DOHH2 (cell line): ENCODE data around the gene PAQR5.

Experiments
- H3F3A ChIP-seq: fragments of 200-600 bp; sonication (generic), shearing (Covaris generic); 2 replicates; pipeline ENCODE4 v1.6.0; 2016; ENCODE audit warnings: antibody characterized with exemption, mild to moderate bottlenecking; ENCODE audit not compliant: control insufficient read depth, insufficient read depth
- H3K27ac ChIP-seq: fragments of 200-600 bp; sonication (generic); 2 replicates; pipeline ENCODE4 v1.5.1; 2014; ENCODE audit warnings: low read depth, mild to moderate bottlenecking, low read length, moderate library complexity
- H3K27me3 ChIP-seq: fragments of 200-600 bp; sonication (generic); 2 replicates; pipeline ENCODE4 v1.6.1; 2014; ENCODE audit warnings: mild to moderate bottlenecking, low read length, mixed read lengths; ENCODE audit not compliant: control insufficient read depth
- H3K36me3 ChIP-seq: fragments of 200-600 bp; sonication (generic); 2 replicates; pipeline ENCODE4 v1.6.1; 2014; ENCODE audit warnings: mild to moderate bottlenecking, low read length, moderate library complexity, mixed read lengths; ENCODE audit not compliant: control insufficient read depth
- H3K4me1 ChIP-seq: fragments of 200-600 bp; sonication (generic); 2 replicates; pipeline ENCODE4 v1.6.1; 2014; ENCODE audit warnings: mild to moderate bottlenecking, low read length, mixed read lengths; ENCODE audit not compliant: control insufficient read depth
- H3K4me2 ChIP-seq: fragments of 200-600 bp; sonication (generic); 2 replicates; pipeline ENCODE4 v1.6.0; 2014; ENCODE audit warnings: mild to moderate bottlenecking, low read length, moderate library complexity
- H3K4me3 ChIP-seq: fragments of 200-600 bp; sonication (generic); 2 replicates; pipeline ENCODE4 v1.5.1; 2014; ENCODE audit warnings: mild to moderate bottlenecking, low read length, mixed read lengths
- H3K79me2 ChIP-seq: fragments of 200-600 bp; sonication (generic); 2 replicates; pipeline ENCODE4 v1.6.1; 2014; ENCODE audit warnings: mild to moderate bottlenecking, low read length, mixed read lengths; ENCODE audit not compliant: control insufficient read depth
- H3K9me2 ChIP-seq: fragments of 200-600 bp; sonication (generic); replicated peaks from 2 replicates; pipeline ENCODE4 v1.6.1; 2014; ENCODE audit warnings: mild to moderate bottlenecking, low read length, mixed read lengths; ENCODE audit not compliant: control insufficient read depth
- H3K9me3 ChIP-seq: fragments of 200-600 bp; sonication (generic); 2 replicates; pipeline ENCODE4 v1.6.1; 2014; ENCODE audit warnings: antibody characterized with exemption, low read length, mixed read lengths; ENCODE audit not compliant: control insufficient read depth, insufficient read depth
- H4K20me1 ChIP-seq: fragments of 200-600 bp; sonication (generic); 2 replicates; pipeline ENCODE4 v1.6.0; 2014; ENCODE audit warnings: low read depth, mild to moderate bottlenecking, antibody characterized with exemption, low read length, moderate library complexity; ENCODE audit not compliant: control insufficient read depth, insufficient read depth
- EZH2phosphoT487 ChIP-seq: fragments of 200-600 bp; sonication (generic); IDR thresholded peaks from 2 replicates; pipeline ENCODE4 v1.6.1; 2017; ENCODE audit warnings: borderline replicate concordance, mild to moderate bottlenecking, antibody characterized with exemption, low read length, moderate library complexity, mixed read lengths
- TF ChIP-seq, protein P1 (sequence below): fragments of 200-600 bp; sonication (generic); IDR thresholded peaks from one replicate; pipeline ENCODE4 v1.5.1; 2014; ENCODE audit warnings: antibody characterized with exemption, mild to moderate bottlenecking, low read depth, low read length; ENCODE audit not compliant: poor library complexity, severe bottlenecking

The PAQR5 gene

DNA sequence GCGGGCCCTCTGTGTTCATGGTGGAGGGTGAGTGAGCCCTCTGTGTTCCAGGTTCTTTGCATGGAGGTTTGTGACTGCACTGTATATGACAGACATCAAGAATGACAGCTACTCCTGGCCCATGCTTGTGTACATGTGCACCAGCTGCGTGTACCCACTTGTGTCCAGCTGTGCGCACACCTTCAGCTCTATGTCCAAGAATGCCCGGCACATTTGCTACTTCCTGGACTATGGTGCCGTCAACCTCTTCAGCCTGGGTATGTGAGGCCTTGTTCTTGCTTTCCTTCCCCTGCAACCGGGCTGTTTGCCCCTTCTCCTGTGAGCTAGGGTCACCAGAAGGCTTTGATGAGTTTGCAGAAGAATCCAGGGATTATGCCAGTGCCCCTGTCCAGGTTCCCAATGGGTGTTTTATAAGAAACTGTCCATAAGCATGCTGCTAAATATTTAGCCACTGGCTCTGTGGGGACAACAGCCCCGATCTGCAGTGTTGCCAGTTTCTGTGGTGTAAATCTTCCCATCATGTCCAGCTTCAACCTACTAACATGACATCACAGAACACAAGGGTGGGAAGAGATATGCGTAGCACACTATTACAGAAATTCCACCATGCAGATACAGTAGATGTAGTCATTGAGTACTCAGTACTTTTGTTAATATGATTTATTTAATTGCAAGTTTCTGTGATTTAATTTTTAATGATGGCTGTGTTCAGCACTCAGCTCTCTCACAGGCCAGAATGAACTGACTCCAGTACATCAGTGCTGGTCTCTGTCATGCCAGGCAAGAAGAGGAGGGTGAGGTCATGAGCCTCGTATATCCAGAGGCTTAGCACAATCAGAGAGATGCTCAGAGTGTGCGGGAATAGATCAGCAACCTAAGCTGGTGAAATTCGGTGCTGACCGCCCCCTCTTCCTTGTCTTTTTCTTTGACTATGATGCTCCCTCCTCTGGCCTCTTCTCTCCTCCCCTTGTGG, 86.2 kb downstream of the PAQR5 start:
- Histone ChIP-seq H3K4me1 (no peaks in the 10 kb centered on the region), H3K4me2 (no peak overlapping the region), H3K36me3 (no peaks in the 10 kb centered on the region), H3K4me3 (no peak overlapping the region), H3K27ac (no peak overlapping the region), H3K79me2 (no peaks in the 10 kb centered on the region), H3K9me2 (no peaks in the 10 kb centered on the region), H3K27me3 (no peaks in the 10 kb centered on the region), H3K9me3 (no peaks in the 10 kb centered on the region), H3F3A (no peaks in the 10 kb centered on the region), H4K20me1 (no peaks in the 10 kb centered on the region)
- TF ChIP-seq EZH2phosphoT487, result no peak
- TF ChIP-seq, protein P1, sequence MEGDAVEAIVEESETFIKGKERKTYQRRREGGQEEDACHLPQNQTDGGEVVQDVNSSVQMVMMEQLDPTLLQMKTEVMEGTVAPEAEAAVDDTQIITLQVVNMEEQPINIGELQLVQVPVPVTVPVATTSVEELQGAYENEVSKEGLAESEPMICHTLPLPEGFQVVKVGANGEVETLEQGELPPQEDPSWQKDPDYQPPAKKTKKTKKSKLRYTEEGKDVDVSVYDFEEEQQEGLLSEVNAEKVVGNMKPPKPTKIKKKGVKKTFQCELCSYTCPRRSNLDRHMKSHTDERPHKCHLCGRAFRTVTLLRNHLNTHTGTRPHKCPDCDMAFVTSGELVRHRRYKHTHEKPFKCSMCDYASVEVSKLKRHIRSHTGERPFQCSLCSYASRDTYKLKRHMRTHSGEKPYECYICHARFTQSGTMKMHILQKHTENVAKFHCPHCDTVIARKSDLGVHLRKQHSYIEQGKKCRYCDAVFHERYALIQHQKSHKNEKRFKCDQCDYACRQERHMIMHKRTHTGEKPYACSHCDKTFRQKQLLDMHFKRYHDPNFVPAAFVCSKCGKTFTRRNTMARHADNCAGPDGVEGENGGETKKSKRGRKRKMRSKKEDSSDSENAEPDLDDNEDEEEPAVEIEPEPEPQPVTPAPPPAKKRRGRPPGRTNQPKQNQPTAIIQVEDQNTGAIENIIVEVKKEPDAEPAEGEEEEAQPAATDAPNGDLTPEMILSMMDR, result no peak

DNA sequence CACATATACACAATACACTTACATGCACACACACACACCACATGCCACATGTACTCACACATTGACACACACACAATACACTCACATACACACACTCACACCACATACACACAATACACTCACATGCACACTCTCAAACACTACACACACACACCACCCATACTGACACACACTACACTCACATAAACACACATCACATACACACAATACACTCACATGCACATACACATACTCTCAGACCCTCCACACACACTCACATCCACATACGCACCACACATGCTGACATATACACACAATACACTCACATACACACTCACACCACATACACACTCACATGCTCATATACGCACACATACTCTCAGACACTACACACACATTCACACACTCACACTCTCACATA, 87.1 kb downstream of the PAQR5 start:
- H3K4me1 ChIP-seq, result no peaks in the 10 kb centered on the region
- no peak overlapping the region for H3K4me2 ChIP-seq
- H3K9me3 ChIP-seq, result no peaks in the 10 kb centered on the region
- no peaks in the 10 kb centered on the region for H3K79me2 ChIP-seq
- no peaks in the 10 kb centered on the region for H4K20me1 ChIP-seq
- no peaks in the 10 kb centered on the region for H3K27me3 ChIP-seq
- H3K9me2 ChIP-seq, result no peaks in the 10 kb centered on the region
- H3K36me3 ChIP-seq, result no peaks in the 10 kb centered on the region
- H3K4me3 ChIP-seq, result no peak overlapping the region
- no peak overlapping the region for H3K27ac ChIP-seq
- no peaks in the 10 kb centered on the region for H3F3A ChIP-seq
- TF ChIP-seq EZH2phosphoT487, result no peak
- TF ChIP-seq, protein P1, result no peak

DNA sequence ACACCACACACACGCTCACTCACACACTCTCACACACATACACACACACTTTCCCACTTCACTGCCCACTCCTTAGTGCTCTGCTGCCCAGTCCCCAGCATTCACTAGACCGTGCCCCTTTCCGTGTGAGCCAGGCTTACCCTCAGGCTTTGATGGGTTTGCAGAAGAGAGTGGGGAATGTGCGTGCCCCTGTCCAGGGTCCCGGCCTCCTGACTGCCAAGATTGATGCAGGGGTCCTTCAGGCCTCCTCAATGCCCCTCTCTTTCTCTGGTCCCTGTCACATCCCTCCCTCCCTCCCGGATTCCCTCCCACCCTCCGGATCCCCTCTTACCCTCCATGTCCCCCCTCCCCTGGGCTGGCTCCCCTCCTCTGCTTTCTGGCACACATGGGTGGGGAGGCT, 87.6 kb downstream of the PAQR5 start:
- Histone ChIP-seq H3K4me3 (no peak overlapping the region), H3K4me1 (no peaks in the 10 kb centered on the region), H3K4me2 (no peak overlapping the region), H4K20me1 (no peaks in the 10 kb centered on the region), H3K9me2 (no peaks in the 10 kb centered on the region), H3F3A (no peaks in the 10 kb centered on the region), H3K9me3 (no peaks in the 10 kb centered on the region), H3K27ac (no peak overlapping the region), H3K79me2 (no peaks in the 10 kb centered on the region), H3K36me3 (no peaks in the 10 kb centered on the region), H3K27me3 (no peaks in the 10 kb centered on the region)
- TF ChIP-seq, protein P1, result no peak
- TF ChIP-seq EZH2phosphoT487, result no peak
